Coronary artery (tissue), 2 donors: ENCODE data around the gene NINJ2.

ENCODE experiments used
- DNase-seq: peaks from one replicate; pipeline ENCODE4 v3.0.0-alpha.2; 2017; ENCODE audit warnings: low spot score
- H3K27ac ChIP-seq, 2 donors: fragments of 200-600 bp; sonication (generic); one replicate each; pipeline ENCODE4 v1.5.1; 2016 to 2019
- H3K4me3 ChIP-seq: fragments of 200-600 bp; sonication (generic); 2 replicates; pipeline ENCODE4 v1.5.1; 2016; ENCODE audit warnings: mild to moderate bottlenecking, moderate library complexity
- CTCF ChIP-seq: fragments of 200-600 bp; sonication (generic); IDR thresholded peaks from one replicate; pipeline ENCODE4 v1.5.1; 2019; ENCODE audit warnings: antibody characterized with exemption

Gene NINJ2

GRCh38 chr12:697481-697880, 34.2 kb upstream of the NINJ2 start:
- H3K27ac ChIP-seq = no peak overlapping the region

GRCh38 chr12:694734-695503, 31.7 kb upstream of the NINJ2 start:
- no peak overlapping the region for H3K4me3 ChIP-seq
- no peak for TF ChIP-seq CTCF
- no peak for DNase-seq
- H3K27ac ChIP-seq = no peak overlapping the region

More at GRCh38 chr12:697481-697880, 34.2 kb upstream of the NINJ2 start:
- no peak for DNase-seq
- no peak overlapping the region for H3K4me3 ChIP-seq
- TF ChIP-seq CTCF = no peak

GRCh38 chr12:693934-694533, 30.8 kb upstream of the NINJ2 start:
- no peak for DNase-seq
- H3K27ac ChIP-seq = no peak overlapping the region

GRCh38 chr12:692274-692673, 29.0 kb upstream of the NINJ2 start:
- no peak for TF ChIP-seq CTCF
- Histone ChIP-seq H3K27ac (no peak overlapping the region), H3K4me3 (no peak overlapping the region)
- no peak for DNase-seq

More at GRCh38 chr12:693934-694533, 30.8 kb upstream of the NINJ2 start:
- TF ChIP-seq CTCF = no peak
- H3K4me3 ChIP-seq = no peak overlapping the region

- DNase-seq = no peak
- H3K4me3 ChIP-seq = no peak overlapping the region
- no peak overlapping the region for H3K27ac ChIP-seq
- TF ChIP-seq CTCF = no peak
Observed at GRCh38 chr12:690466-690865, 27.2 kb upstream of the NINJ2 start.

GRCh38 chr12:685388-685787, 22.1 kb upstream of the NINJ2 start:
- no peak overlapping the region for H3K27ac ChIP-seq
- H3K4me3 ChIP-seq = no peak overlapping the region
- DNase-seq = no peak
- no peak for TF ChIP-seq CTCF

GRCh38 chr12:684416-684815, 21.2 kb upstream of the NINJ2 start:
- TF ChIP-seq CTCF = no peak
- H3K4me3 ChIP-seq = no peak overlapping the region
- no peak for DNase-seq
- H3K27ac ChIP-seq = no peak overlapping the region
